ENCODE data around the gene GALNT5.
"Not testable (repeated sequence)": the region's sequence is repeated elsewhere in the genome, so short reads cannot be mapped to it uniquely, and the experiment has no call there.

The GALNT5 gene

DNA sequence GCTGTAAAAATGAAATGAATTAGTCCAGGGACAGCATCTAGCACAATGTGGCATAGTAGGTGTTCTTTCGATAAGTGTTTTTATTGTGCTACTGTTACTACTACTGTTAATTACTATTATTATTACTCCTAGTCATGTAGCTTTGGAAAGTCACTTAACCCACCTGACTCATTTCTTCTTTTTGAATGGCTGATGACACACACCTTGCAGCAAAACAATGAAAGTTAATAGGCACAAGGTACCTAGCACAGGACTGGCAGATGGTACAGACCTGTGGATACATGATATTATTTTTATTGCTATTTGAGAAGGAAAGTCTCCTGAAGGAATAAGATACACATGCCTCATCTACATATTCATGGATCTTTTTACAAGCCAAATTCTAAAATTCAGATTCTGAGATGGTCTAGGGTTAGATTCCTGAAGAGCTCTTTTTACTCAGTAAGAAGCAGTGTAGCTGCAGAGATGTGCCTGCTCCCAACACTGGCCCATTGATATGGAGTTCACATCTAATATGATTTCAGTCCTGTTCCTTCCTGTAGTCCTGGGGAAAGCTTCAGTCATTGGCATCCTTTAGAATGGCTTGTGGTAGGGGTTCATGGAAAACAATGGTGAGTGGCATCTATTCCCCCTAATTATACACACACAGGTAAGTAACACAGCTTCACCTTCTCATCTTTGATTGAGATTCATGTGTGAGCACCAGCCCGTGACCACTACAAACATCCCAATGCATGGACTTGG is 76.0 kb downstream of the GALNT5 start:
- no peak for DNase-seq

GRCh38 chr2:157334335-157334734 is 76.8 kb downstream of the GALNT5 start:
- no peak for DNase-seq

DNA sequence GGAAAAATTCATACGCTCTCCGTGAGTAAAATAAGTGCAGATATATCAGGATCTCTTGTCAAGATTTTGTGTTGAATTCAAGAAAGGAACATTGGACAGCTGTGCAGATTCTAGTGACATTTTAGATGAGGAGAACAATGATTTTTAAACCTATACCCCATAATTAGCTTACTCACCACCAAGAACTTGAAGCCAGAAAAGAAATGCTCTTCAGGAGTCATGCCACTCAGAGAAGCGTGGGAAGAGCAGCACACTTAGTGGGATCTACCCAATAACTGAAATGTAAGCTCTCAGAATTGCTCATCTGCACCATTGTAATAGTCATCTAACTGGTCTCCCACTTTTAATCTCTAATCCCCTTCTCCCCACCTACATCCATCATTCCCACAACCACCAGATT is 77.3 kb downstream of the GALNT5 start:
- DNase-seq, result no peak

- peak; percentile 28 for DNase-seq
These were observed 78.9 kb downstream of the GALNT5 start for GRCh38 chr2:157336137-157337010.

- DNase-seq, result peak; percentile 44
These were observed 80.5 kb downstream of the GALNT5 start for GRCh38 chr2:157337978-157338377.

- DNase-seq, result no peak
These were observed 82.6 kb downstream of the GALNT5 start for GRCh38 chr2:157339965-157340655.

DNA sequence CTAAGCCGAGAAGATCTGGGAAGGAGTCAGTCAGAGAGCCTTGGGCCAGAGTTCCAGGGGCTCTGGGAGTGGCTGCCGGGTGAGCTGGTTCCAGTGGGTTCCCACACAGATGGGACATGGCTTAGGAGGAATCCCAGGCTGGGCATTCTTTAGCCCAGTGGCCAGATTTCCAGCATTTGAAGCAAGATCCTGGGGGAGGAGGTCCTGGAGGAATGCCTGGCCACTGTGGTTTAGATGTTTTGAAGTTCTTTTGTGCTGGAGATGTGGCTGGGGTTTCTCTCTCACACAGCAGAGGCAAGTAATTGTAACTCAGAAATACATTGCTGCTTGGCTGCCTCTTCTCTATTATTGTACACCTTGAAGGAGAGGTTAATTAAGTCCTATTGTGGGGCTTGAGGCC is 83.9 kb downstream of the GALNT5 start:
- not testable (repeated sequence) for DNase-seq

GRCh38 chr2:157345647-157346389 is 88.3 kb downstream of the GALNT5 start:
- no peak for DNase-seq

GRCh38 chr2:157348291-157348921 is 90.9 kb downstream of the GALNT5 start:
- DNase-seq, result no peak

DNA sequence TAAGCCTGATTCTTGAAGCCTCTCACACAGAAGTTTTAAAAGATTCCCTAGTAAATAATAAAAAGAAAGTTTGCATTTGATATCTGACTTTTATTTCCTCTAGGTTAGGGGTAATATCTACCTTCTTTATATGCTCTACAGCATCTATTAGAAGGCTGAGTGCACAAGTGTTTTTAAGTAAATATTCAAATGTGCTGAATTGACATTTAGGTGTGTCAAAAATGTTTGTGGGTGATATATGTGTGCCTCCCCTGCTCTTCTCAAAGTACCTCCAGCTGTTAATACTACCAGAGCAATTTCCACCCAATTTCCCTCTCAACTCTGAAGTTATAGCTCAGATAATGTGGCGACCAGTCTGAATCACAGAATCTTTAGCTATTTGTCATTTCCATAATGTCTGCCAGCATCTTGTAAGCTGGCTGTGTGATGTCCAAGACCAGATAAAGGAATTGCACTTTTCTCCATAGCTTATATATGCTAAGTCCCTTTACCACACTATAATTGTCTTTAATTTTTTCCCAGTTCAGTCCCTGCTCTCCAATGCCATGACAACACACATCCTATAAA is 92.5 kb downstream of the GALNT5 start:
- DNase-seq, result no peak

DNA sequence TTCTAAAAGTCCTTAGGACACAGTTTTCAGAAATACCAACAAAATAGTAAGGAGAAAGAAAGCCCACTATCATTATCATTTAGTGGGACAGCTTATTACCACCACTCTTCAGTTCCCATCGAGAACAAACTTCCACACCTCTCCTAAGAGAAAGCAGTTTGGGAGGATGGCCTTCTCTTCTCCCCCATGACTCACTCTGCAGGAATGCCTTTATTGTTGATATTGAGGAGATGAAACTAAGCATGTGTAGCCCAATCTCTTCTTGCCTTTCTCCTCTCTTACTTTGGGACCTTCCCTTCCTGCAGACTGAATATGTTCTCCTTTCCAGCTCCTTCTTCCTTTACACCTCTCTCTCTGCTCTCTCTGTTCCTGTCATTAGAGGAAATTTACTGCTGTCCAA is 98.1 kb downstream of the GALNT5 start:
- no peak for DNase-seq

DNA sequence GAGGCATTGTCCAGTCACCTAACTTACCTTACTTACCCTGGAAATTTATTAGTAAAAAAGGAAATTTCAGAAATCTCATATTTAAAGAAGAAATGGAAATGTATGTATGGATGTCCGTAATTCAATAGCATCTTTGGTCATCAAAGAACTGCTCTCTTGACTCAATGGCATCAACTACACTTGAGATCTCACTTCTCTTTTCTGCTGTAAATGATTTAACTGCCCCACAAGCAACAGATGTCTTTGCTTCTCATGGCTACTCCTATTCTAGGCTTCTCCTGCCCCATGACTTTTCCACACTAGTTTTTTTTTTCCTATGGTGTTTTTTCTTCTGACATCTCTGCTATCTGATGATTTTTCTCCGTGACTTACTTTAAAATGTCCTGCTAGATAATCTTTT is 102.1 kb downstream of the GALNT5 start:
- no peak for DNase-seq

DNA sequence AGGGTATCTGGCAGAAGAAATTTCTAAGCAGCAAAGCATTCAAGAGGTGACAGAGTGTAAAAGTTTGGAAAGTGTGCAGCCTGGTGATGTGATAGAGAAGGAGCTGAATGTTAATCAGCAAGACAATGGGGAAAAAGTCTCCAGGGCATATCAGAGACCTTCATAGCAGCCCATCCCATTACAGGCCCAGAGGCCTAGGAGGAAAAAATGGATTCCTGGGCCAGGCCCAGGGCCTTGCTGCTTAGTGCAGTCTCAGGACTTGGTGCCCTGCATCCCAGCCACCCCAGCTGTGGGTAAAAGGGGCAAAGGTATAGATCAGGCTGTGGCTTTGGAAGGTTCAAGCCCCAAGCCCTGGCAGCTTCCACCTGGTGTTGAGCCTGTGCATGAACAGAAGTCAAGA is 104.0 kb downstream of the GALNT5 start:
- DNase-seq, result no peak

DNA sequence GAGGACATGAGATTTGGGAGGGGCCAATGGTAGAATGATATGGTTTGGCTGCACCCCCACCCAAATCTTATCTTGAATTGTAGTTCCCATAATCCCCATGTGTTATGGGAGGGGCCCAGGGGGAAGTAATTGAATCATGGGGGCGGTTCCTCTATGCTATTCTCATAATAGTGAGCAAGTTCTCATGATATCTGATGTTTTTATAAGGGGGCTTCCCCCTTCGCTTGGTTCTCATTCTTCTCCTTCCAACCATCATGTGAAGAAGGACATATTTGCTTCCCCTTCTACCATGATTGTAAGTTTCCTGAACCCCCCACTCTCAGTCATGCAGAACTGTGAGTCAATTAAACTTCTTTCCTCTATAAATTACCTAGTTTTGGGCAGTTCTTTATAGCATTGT is 105.1 kb downstream of the GALNT5 start:
- DNase-seq, result no peak

GRCh38 chr2:157363612-157364101 is 106.2 kb downstream of the GALNT5 start:
- DNase-seq, result no peak
